K562 (cell line): ENCODE results near the gene ASB10. TPM values are rescaled to one million over a fixed set of nuclear protein-coding genes. Genes with fewer than 3 reads are reported as not detected.

ENCODE experiments used
- ATAC-seq: fragments of 200-7000 bp; cut with Tn5 transposase; 3 replicates; pipeline ENCODE4 v1.9.1; 2020; ENCODE audit warnings: moderate library complexity
- BruUV-seq: library from RNA; stranded (reverse); fragments of 400-500 nt; replicated peaks from 2 replicates; lab custom pipeline; 2021; lab: Mats Ljungman, UMichigan
- CTCF ChIA-PET: fragments of 300-600 bp; formaldehyde crosslinking; extraction: SDS; loops from one replicate; lab custom pipeline; 2021; ENCODE audit warnings: low intra/inter-chr PET ratio; lab: Yijun Ruan, JAX
- POLR2A ChIA-PET: fragments of 300-600, 350-650 bp; sonication (Branson Sonifier 250); formaldehyde crosslinking; extraction: SDS; loops from one replicate; lab custom pipeline; 2021; ENCODE audit warnings: antibody characterized with exemption, inconsistent platforms; lab: Yijun Ruan, JAX
- DNase-seq, 4 experiments: peaks; one replicate each; pipeline versions ENCODE4 v3.0.0 to v3.0.0-alpha.2; 2011 to 2018; ENCODE audit warnings: low spot score in 3 of 4, mixed read lengths in 3 of 4; ENCODE audit errors: extremely low read depth in 1 of 4
- FAIRE-seq: peaks from 2 replicates; lab custom pipeline; 2011; peaks lifted over from hg19 to GRCh38; lab: Jason Lieb, UNC
- H2AFZ ChIP-seq: 2 replicates; pipeline ENCODE4 v1.6.0; 2011; ENCODE audit warnings: low read depth, low read length, control low read depth, inconsistent platforms
- H3K27ac ChIP-seq: fragments of 200-600 bp; 3 replicates; pipeline ENCODE4 v1.8.0; 2011; ENCODE audit warnings: low read depth, mild to moderate bottlenecking, control low read depth, inconsistent platforms, low read length, moderate library complexity, mixed read lengths; ENCODE audit errors: extremely low read depth
- H3K27me3 ChIP-seq, 2 experiments: fragments of 300-600 bp in 1 of 2; 2 replicates in 1 of 2; 3 replicates in 1 of 2; pipeline versions ENCODE4 v1.6.0 to v1.8.0; 2011; ENCODE audit warnings: inconsistent platforms in 2 of 2, low read length in 2 of 2, mild to moderate bottlenecking in 1 of 2, mixed read lengths in 1 of 2, moderate library complexity in 1 of 2; ENCODE audit not compliant: control insufficient read depth in 2 of 2, insufficient read depth in 2 of 2
- H3K36me3 ChIP-seq: fragments of 300-600 bp; 3 replicates; pipeline ENCODE4 v1.8.0; 2011; ENCODE audit warnings: mild to moderate bottlenecking, low read length, inconsistent platforms; ENCODE audit not compliant: control insufficient read depth, insufficient read depth
- H3K4me1 ChIP-seq, 2 experiments: fragments of 200-600 bp in 1 of 2; replicated peaks in 1 of 2; 2 replicates in 1 of 2; 3 replicates in 1 of 2; pipeline versions ENCODE4 v1.5.1 to v1.8.0; 2011; ENCODE audit warnings: inconsistent platforms in 2 of 2, low read length in 2 of 2, mild to moderate bottlenecking in 1 of 2, mixed read lengths in 1 of 2, moderate library complexity in 1 of 2; ENCODE audit not compliant: control insufficient read depth in 2 of 2, insufficient read depth in 2 of 2
- H3K4me2 ChIP-seq: 2 replicates; pipeline ENCODE4 v1.6.1; 2011; ENCODE audit warnings: low read length, control low read depth, inconsistent platforms, mixed read lengths; ENCODE audit not compliant: insufficient read depth
- H3K4me3 ChIP-seq: fragments of 200-600 bp; sonication (generic), shearing (Covaris generic); 2 replicates; pipeline ENCODE4 v1.5.1; 2016; ENCODE audit warnings: control low read depth, inconsistent platforms
- H3K79me2 ChIP-seq: fragments of 200-600 bp; 3 replicates; pipeline ENCODE4 v1.8.0; 2011; ENCODE audit warnings: low read length, inconsistent platforms; ENCODE audit not compliant: control insufficient read depth, insufficient read depth
- H3K9ac ChIP-seq, 2 experiments: 2 replicates each; pipeline versions ENCODE4 v1.6.0 to v1.6.1; 2011; ENCODE audit warnings: low read depth in 2 of 2, low read length in 2 of 2, control low read depth in 1 of 2, inconsistent platforms in 1 of 2, mild to moderate bottlenecking in 1 of 2, mixed read lengths in 1 of 2; ENCODE audit not compliant: insufficient read depth in 1 of 2
- H3K9me1 ChIP-seq: one replicate; pipeline ENCODE4 v1.6.0; 2011; ENCODE audit warnings: inconsistent platforms, mild to moderate bottlenecking, low read length, moderate library complexity; ENCODE audit not compliant: control insufficient read depth, insufficient read depth
- H3K9me3 ChIP-seq: replicated peaks from 2 replicates; pipeline ENCODE4 v1.5.1; 2011; ENCODE audit warnings: low read depth, low read length, inconsistent platforms; ENCODE audit not compliant: control insufficient read depth, insufficient read depth
- H4K20me1 ChIP-seq: replicated peaks from 2 replicates; pipeline ENCODE4 v1.6.1; 2011; ENCODE audit warnings: low read length, inconsistent platforms, mixed read lengths; ENCODE audit not compliant: control insufficient read depth, insufficient read depth
- CXXC5 ChIP-seq: fragments of 250-450 bp; sonication (Bioruptor Pico); IDR thresholded peaks from 2 replicates; pipeline ENCODE4 v1.8.0; 2022; ENCODE audit warnings: inconsistent platforms, mild to moderate bottlenecking, moderate library complexity
- GABPA ChIP-seq: fragments of 200-800 bp; sonication (Bioruptor generic); conservative IDR thresholded peaks from 2 replicates; pipeline ENCODE4 v1.6.1; 2016; ENCODE audit warnings: low read depth, missing genetic modification characterization, missing compliant biosample characterization
- HDAC8 ChIP-seq: fragments of 450-650 bp; IDR thresholded peaks from 2 replicates; pipeline ENCODE4 v1.6.1; 2016; ENCODE audit warnings: mild to moderate bottlenecking, missing genetic modification characterization, moderate library complexity, missing compliant biosample characterization
- REST ChIP-seq, 2 experiments: fragments of 450-650 bp; formaldehyde crosslinking in 1 of 2; IDR thresholded peaks; 2 replicates each; pipeline versions ENCODE4 v1.4.0 to v1.6.1; 2014 to 2020; ENCODE audit warnings: mild to moderate bottlenecking in 2 of 2, borderline replicate concordance in 1 of 2, low read depth in 1 of 2
- TAF1 ChIP-seq: IDR thresholded peaks from 2 replicates; pipeline ENCODE4 v1.6.1; 2011; ENCODE audit warnings: mild to moderate bottlenecking, low read length, moderate library complexity; ENCODE audit not compliant: insufficient read depth, control insufficient read depth, severe bottlenecking; ENCODE audit errors: extremely low read depth
- USF2 ChIP-seq: sonication (generic); formaldehyde crosslinking; IDR thresholded peaks from 2 replicates; pipeline ENCODE4 v1.5.0; 2020; ENCODE audit warnings: missing genetic modification reagents
- YY1 ChIP-seq, 3 experiments: IDR thresholded peaks; 2 replicates each; pipeline ENCODE4 v1.6.1; 2011; ENCODE audit warnings: low read length in 2 of 3, mild to moderate bottlenecking in 2 of 3, moderate library complexity in 2 of 3, borderline replicate concordance in 1 of 3, control low read depth in 1 of 3, low read depth in 1 of 3; ENCODE audit not compliant: insufficient read depth in 3 of 3, insufficient replicate concordance in 2 of 3, control insufficient read depth in 1 of 3, insufficient read length in 1 of 3; ENCODE audit errors: extremely low read depth in 1 of 3
- ZFP36 ChIP-seq: fragments of 150-350 bp; IDR thresholded peaks from 2 replicates; pipeline ENCODE4 v1.6.1; 2018; ENCODE audit warnings: low read length, low read depth; ENCODE audit not compliant: partially characterized antibody
- ZNF436 ChIP-seq: fragments of 250-450, 450-650 bp; sonication (Bioruptor Pico); formaldehyde crosslinking; IDR thresholded peaks from 2 replicates; pipeline ENCODE4 v1.7.0; 2020; ENCODE audit warnings: mild to moderate bottlenecking
- ZNF77 ChIP-seq: fragments of 250-450 bp; sonication (Bioruptor Pico); IDR thresholded peaks from 2 replicates; pipeline ENCODE4 v1.5.0; 2020
- WGBS: fragments of 100-300 bp; shearing (Covaris generic); methylation state at CpG from one replicate; pipeline ENCODE4 v1.1.6; 2016; ENCODE audit warnings: low coverage, mixed read lengths; ENCODE audit not compliant: insufficient coverage; ENCODE audit errors: missing lambda C conversion rate; 5-methylcytosine and 5-hydroxymethylcytosine counted together
- in situ Hi-C: fragments of 300-500 bp; cut with MboI; formaldehyde crosslinking; loops from 4 replicates; pipeline ENCODE4 v1.15.0; 2018; ENCODE audit warnings: inconsistent platforms, mixed read lengths
- intact Hi-C: fragments of 100-400 bp; cut with micrococcal nuclease; formaldehyde crosslinking; loops from 2 replicates; pipeline ENCODE4 v1.14.2; 2022
- polyA plus RNA-seq, 8 experiments: library from polyadenylated mRNA; depleted of rRNA in 4 of 8; stranded (reverse) in 5 of 8; unstranded in 3 of 8; fragments of >200 nt; fragmentation: Nextera tagmentation in 2 of 8; fragmentation: Illumina TruSeq in 1 of 8; extraction: Ambion mirVana in 2 of 8; extraction: Trizol in 1 of 8; gene quantifications; 2 replicates each; pipeline versions ENCODE4 v1.2.1 to v1.2.3, GENCODE V29; 2011 to 2014; ENCODE audit warnings: inconsistent platforms in 1 of 8, missing spikeins in 1 of 8
- total RNA-seq, 7 experiments: library from RNA; depleted of rRNA in 6 of 7; stranded (reverse); fragments of >200 nt in 6 of 7; fragmentation: Illumina TruSeq in 2 of 7; extraction: Trizol in 2 of 7; gene quantifications; 2 replicates each; pipeline versions ENCODE4 v1.2.1 to v1.2.3, GENCODE V29; 2011 to 2021; ENCODE audit warnings: low replicate concordance in 1 of 7

Gene ASB10
- total and polyA plus RNA-seq, 9 of the 15 experiments (the other 6 are each of a cell fraction or from before 2014, with no cell fraction given) = not detected

DNA sequence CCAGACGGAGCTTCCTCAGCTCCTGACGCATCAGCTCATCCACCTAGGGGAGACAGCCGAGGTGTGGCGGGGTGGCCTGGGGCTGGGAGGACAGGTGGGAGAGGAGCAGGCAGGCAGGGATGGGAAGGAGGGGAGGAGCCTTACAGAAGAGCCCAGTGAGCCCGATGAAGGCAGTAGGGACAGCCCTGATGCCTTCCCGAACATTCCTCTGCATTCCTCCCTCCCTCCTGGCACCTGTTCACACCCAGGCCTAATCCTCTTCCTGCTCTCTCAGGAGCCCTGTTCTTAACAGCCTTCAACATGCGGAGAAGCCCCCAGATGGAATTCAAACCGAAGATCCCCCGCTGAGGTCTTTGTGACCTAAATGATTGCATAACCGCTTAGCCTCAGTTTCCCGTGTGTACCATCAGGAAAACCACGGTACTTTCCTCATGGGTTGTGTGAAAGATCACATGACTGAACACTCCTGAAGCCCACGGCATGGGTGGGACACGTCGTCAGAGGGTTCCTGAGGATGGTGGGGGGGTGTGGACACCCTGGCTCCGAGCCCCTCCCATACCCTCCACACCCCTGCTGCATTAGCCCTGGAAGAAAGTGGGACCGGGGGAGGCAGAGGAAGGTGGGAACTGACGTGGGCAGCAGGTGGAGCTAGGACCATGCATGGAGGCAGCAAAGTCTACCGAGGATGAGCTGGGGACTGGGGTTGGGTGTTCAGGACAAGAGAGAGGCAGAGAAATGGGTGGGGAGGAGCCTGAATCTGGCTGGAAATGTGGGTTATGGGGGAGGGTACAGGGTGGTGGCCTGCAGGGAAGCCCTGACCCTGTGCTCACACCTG lies 8.8 kb upstream of the ASB10 start:
- Histone ChIP-seq H3K79me2 (no peaks in the 10 kb centered on the region), H3K4me1 (peaks cover 0 to 8% of the 10 kb centered on the region in 2 experiments; a peak in 1 of 5 replicates), H3K4me2 (no peak overlapping the region), H3K9me1 (no peaks in the 10 kb centered on the region), H4K20me1 (peaks cover 29% of the 10 kb centered on the region), H3K9me3 (no peaks in the 10 kb centered on the region), H3K4me3 (no peak overlapping the region), H3K9ac (no peak overlapping the region), H3K27ac (no peak overlapping the region), H3K36me3 (no peaks in the 10 kb centered on the region), H2AFZ (no peak overlapping the region), H3K27me3 (peaks cover 82 to 96% of the 10 kb centered on the region in 2 experiments)
- WGBS = under 1% methylated on average over 19 of the region's 19 CpGs
- ATAC-seq = peak; percentile 10; the same call in 2 of the 3 replicates
- in situ Hi-C loops (no loop called here), intact Hi-C loops (no loop called here)
- ChIA-PET CTCF (interaction anchor here (0.6 to 0.7 kb wide), 2 partner anchors 10 to 107 kb away, joined by 3 to 5 read pairs; no protein-coding TSS in a partner anchor), POLR2A (interaction anchor here (0.5 to 1.8 kb wide), 3 partner anchors 8 to 97 kb away, joined by 3 to 4 read pairs (median 4); partner anchors contain the start of gene ASB10)
- no TSS peak for BruUV-seq
- no peak for DNase-seq
- FAIRE-seq = no peak
- TF ChIP-seq REST (IDR thresholded peaks at IDR 0.05; ENCODE audit: borderline replicate concordance) (peak; percentile 23; the same call in 1 of the 2 replicates), REST (CRISPR knock-in tag; IDR thresholded peaks at IDR 0.05; ENCODE audit: low read depth) (no peak), ZNF436 (CRISPR knock-in tag) (no peak), YY1 (IDR thresholded peaks at IDR 0.05; ENCODE audit: borderline replicate concordance in 1 of 3, control insufficient read depth in 1 of 3, extremely low read depth in 1 of 3, insufficient read depth in 3 of 3, insufficient read length in 1 of 3, insufficient replicate concordance in 2 of 3, low read depth in 1 of 3, low read length in 2 of 3) (no peak), ZFP36 (no peak), CXXC5 (CRISPR knock-in tag) (no peak), GABPA (tag) (no peak), USF2 (CRISPR knock-in tag) (peak; percentile 9; the same call in 1 of the 2 replicates), TAF1 (no peak), HDAC8 (tag) (no peak), ZNF77 (CRISPR knock-in tag) (no peak)
